ENCODE measurements around the gene ALG6.
"Not testable (repeated sequence)": the region's sequence is repeated elsewhere in the genome, so short reads cannot be mapped to it uniquely, and the experiment has no call there.

ALG6 gene

DNA sequence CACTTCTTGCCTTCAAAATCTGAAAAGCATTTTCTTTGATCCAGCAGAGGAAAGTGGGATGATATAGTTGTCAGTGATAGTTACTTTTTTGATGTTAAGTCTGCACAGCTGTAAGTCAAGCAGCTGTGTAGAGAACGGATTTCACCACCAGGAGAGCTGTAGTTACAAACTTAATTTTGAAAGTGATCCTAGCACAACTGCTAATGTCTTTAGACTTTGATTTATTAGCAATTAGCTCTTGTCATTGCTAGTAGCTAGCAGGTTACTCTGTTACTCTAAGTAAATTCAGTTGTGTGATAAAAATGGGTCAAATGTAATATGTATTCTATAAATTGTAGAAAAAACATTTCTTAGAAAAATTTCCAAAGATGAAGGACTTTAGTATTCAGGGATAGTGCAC is 46.0 kb downstream of the ALG6 start:
- DNase-seq (ENCODE audit: low read depth, low spot score), result no peak

GRCh38 chr1:63414691-63415365 is 47.4 kb downstream of the ALG6 start:
- no peak for DNase-seq (ENCODE audit: low read depth, low spot score)

DNA sequence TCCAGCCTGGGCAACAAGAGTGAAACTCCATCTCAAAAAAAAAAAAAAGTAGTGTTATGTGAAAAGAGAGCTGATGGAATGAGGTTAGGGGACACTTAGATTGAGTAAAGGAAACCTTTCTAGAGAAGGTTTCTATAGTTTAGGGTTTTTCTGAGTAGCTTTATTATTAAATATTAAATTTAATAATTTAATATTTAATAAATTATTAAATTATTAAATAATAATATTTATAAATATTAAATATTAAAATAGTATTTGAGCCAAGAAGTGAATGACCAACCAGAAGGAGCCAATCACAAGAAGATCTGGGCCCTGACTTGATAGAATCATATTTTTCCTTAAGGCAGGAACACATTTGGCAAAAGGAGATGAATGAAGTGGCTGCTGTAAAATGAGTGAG is 50.7 kb downstream of the ALG6 start:
- no peak for DNase-seq (ENCODE audit: low read depth, low spot score)

DNA sequence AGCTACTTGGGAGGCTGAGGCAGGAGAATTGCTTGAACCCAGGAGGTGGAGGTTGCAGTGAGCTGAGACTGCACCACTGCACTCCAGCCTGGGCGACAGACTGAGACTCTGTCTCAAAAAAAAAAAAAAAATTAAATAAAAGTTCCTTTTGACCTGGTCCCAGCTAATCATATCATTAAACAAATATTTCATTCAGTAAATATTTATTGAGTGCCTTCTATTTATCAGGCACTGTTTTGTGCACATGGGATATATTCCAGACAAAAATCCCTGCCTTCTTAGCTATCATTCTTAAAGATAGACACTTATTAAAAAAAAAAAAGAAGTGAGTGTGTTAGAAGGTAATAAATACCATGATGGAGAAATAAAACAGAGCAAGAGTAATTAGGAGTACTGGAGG is 53.3 kb downstream of the ALG6 start:
- DNase-seq (ENCODE audit: low read depth, low spot score), result not testable (repeated sequence)

GRCh38 chr1:63423649-63424048 is 56.2 kb downstream of the ALG6 start:
- DNase-seq (ENCODE audit: low read depth, low spot score), result no peak

DNA sequence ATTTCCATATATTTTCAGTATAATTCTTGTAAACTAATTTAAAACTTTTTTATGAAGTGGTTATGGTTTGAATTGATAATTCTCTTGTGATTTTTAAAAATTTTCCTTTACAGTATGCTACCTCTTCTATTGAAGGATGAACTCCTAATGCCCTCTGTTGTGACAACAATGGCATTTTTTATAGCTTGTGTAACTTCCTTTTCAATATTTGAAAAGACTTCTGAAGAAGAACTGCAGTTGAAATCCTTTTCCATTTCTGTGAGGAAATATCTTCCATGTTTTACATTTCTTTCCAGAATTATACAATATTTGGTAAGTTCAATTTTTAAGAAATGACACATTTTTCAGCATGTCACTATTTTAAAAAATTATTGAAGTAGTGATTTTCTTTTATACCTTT is 61.4 kb downstream of the ALG6 start:
- DNase-seq (ENCODE audit: low read depth, low spot score), result no peak

- DNase-seq (ENCODE audit: low read depth, low spot score), result no peak
These were observed 61.9 kb downstream of the ALG6 start for GRCh38 chr1:63429281-63429680.

- DNase-seq (ENCODE audit: low read depth, low spot score), result peak; percentile 14
These were observed 67.7 kb downstream of the ALG6 start for GRCh38 chr1:63435161-63435560.

GRCh38 chr1:63442141-63442475 is 74.7 kb downstream of the ALG6 start:
- peak; percentile 52 for DNase-seq (ENCODE audit: low read depth, low spot score)

DNA sequence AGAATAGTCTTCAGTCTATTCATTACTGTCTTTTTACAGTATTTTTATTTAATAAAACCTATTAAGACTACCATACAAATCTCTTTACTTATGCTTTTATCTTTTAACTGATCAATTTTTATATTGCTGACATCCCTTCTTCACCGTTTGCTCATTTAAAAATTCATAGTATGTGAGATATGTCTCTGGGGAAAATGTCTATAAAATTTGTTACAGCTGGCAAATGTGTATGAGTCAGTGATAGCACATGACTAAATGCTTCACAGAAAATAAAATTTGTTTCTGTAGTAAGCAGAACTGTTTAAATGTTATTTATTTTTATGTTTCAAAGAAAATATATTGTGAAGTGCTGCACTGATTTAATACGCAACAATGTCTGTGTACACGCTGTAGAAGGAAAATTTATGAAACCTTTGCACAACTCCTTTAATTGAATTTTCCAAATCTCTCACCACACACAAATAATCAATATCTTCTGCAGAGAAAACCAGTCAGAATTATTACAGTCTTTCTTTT is 81.4 kb downstream of the ALG6 start:
- DNase-seq (ENCODE audit: low read depth, low spot score), result no peak

- no peak for DNase-seq (ENCODE audit: low read depth, low spot score)
These were observed 83.0 kb downstream of the ALG6 start for GRCh38 chr1:63450416-63450815.

DNA sequence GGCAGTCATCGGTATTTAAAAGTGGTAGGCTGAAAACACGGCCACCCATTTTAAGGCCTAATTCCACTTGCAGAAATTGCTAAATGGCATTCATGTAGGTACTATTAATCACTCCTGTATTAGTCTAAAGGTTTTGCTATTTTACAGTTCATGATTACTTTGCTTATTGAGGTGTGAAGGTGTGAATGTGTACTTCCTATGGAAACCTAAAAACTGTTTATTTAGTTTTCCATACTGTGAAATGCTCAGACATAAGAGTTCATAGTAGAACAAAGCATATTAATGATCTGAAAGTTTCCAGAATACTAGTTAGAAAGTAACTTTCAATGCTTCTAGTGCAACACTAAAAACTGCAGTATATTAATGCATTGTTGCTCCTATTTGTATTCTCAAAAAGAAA is 85.8 kb downstream of the ALG6 start:
- no peak for DNase-seq (ENCODE audit: low read depth, low spot score)

DNA sequence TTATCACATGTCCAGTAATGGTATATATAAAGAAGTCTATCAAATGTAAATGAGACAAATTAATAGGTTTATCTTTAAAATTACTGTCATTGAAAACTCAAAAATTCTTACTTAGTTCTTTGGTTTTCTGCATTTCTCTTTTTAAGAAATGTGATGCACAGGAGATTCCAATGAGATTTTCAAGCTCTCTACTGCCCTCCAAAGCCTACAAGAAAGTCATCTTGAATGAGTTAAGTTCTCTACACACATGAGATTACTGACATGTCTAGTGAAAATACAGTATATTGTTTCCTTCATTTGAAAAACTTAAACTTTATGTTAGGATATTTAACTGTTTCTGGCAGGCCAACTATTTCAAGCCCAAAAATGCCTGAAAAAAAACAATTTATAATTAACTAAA is 86.8 kb downstream of the ALG6 start:
- DNase-seq (ENCODE audit: low read depth, low spot score), result peak; percentile 7

- DNase-seq (ENCODE audit: low read depth, low spot score), result no peak
These were observed 91.3 kb downstream of the ALG6 start for GRCh38 chr1:63458750-63459149.

DNA sequence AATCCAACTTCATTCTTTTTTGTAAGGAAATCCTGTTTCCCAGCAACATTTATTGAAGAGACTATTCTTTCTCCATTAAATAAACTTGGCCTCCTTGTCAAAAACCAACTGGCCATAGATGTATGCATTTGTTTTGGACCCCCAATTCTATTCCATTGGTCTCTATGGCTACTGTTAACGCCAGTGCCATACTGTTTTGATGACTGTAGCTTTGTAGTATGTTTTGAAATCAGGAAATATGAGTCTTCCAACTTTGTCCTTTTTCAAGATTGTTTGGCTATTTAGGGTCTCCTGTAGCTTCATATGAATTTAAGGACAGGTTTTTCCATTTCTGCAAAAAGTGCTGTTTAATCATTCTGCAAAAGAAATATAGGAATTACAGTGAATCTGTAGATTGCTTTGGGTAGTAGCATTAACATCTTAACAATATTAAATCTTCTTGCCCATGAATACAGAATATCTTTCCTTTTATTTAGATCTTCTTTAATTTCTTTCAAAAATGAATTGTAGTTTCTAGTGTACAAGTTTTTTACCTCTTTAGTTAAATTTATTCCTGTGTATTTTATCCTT is 94.3 kb downstream of the ALG6 start:
- DNase-seq (ENCODE audit: low read depth, low spot score), result no peak

GRCh38 chr1:63463248-63463647 is 95.8 kb downstream of the ALG6 start:
- no peak for DNase-seq (ENCODE audit: low read depth, low spot score)

DNA sequence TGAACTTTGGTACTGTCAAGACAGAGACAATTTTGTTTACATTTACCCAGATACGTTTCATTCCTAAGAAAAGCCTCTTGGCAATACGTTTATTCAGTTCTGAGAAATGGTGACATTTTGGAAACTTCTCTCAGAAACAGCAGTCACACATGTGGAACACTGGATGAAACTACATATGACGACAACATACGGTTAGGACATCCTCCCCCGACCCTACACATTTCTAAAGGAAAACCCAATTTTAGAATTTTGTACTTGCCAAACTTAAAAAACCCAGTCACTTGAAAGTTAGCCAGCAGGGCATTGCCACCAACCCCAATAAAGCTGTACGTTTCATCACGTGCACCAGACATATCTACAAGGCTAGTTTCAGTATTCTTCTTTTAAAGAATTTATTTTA is 98.8 kb downstream of the ALG6 start:
- no peak for DNase-seq (ENCODE audit: low read depth, low spot score)

- no peak for DNase-seq (ENCODE audit: low read depth, low spot score)
These were observed 99.3 kb downstream of the ALG6 start for GRCh38 chr1:63466759-63467158.

DNA sequence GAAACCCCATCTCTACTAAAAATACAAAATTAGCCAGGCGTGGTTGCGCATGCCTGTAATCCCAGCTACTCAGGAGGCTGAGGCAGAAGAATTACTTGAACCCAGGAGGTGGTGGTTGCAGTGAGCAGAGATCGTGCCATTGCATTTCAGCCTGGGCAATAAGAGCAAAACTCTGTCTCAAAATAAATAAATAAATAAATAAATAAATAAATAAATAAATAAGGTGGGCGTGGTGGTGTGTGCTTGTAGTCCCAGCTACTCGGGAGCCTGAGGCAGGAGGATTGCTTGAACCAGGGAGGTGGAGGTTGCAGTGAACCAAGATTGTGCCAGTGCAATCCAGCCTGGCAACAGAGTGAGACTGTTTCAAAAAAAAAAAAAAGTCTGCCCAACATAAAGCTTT is 101.3 kb downstream of the ALG6 start:
- DNase-seq (ENCODE audit: low read depth, low spot score), result not testable (repeated sequence)

- DNase-seq (ENCODE audit: low read depth, low spot score), result no peak
These were observed 108.3 kb downstream of the ALG6 start for GRCh38 chr1:63475761-63476160.

GRCh38 chr1:63480057-63480456 is 112.6 kb downstream of the ALG6 start:
- no peak for DNase-seq (ENCODE audit: low read depth, low spot score)

DNA sequence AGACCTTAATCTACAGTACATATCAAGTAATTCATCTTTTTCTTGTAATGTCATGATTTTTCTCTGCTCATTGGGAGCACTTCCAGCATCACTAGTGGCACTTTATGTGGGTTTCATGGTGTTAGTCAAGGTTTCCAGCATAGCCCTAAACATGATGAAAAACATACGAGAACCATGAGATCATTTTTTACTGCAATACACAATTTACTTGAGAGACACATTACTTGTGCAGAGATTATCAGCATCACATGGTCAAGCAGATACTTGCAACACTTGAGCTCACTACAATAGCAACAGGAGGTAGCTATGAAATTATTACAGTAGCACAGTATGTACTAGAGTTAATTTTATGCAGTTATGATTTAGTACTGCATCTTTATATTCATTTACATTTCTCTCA is 119.2 kb downstream of the ALG6 start:
- no peak for DNase-seq (ENCODE audit: low read depth, low spot score)

GRCh38 chr1:63487336-63488065 is 120.1 kb downstream of the ALG6 start:
- DNase-seq (ENCODE audit: low read depth, low spot score), result peak; percentile 82
